NCI-H2081 (cell line): ENCODE results near the gene PITPNC1.
"Not testable (repeated sequence)": the region's sequence is repeated elsewhere in the genome, so short reads cannot be mapped to it uniquely, and the experiment has no call there.

Source experiments
- DNase-seq, 2 experiments: peaks; one replicate each; lab custom pipeline; 2025; lab: John Stamatoyannopoulos, UW

The PITPNC1 gene

DNA sequence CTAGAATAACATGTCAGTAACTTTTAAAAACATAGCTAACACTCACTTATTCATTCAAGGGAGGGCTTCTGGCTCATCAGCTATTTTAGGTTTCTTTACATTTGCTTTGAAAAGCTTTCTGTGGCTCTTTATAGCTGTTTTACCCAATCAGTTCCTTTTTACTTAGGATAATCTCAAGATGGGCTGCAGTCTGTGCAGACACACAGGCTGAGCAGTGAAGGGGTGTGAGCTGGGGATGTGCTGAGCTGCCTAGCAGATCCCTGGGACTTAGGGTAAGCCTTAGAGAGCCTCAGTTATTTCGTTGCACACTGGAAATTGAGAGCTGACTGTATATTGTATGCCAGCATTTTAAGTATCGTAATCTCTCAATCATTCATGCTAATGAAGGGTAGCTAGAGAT, 310.4 kb downstream of the PITPNC1 start:
- no peak for DNase-seq

DNA sequence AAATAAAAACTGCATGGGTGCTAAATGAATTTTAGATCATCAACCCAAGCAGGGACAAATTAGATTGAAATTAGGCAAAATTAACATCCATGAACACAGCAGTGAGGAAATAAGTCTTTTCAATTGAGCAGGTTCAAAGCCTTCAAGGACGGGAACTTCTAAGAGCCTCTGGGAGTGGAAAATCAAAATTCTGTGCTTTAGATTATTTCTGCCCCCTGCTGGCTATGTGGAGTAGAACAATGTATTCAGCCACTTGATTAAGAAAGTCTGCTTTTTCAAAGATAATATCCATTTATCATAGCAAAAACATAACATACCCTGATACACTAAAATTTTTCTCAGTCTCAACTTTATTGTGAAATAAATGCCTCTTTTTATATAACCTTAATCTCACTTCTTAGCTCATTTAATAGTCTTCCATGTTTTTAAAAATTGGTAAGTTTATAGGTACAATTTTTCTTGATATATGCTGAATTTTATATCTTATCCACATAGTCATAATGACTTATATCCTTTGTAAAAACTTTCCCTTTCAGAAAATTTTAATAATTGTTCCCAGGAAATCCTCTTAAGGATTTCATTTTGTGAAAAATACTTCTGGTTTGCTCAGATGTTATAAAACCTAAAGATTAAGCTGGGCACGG, 312.6 kb downstream of the PITPNC1 start:
- peak; percentile 80 to 81 for DNase-seq

DNA sequence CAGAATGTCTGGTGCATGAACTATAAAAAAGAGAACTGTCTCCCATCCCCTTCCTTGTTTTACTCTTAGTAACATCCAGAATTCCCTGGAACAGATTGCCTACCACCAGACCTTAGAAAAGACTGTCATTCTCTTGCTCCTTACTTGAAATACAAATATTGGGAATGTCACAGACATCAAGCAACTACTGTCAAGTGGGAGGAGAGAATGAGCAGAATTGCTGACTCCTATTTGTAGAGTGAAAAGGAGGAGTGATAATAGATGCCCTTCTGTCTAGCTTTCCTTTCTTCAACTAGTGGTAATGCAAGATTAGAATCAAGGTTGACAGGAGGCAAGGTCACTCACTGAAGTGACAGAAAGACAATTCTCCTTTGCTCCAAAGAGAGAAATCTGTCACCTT, 316.7 kb downstream of the PITPNC1 start:
- no peak for DNase-seq

DNA sequence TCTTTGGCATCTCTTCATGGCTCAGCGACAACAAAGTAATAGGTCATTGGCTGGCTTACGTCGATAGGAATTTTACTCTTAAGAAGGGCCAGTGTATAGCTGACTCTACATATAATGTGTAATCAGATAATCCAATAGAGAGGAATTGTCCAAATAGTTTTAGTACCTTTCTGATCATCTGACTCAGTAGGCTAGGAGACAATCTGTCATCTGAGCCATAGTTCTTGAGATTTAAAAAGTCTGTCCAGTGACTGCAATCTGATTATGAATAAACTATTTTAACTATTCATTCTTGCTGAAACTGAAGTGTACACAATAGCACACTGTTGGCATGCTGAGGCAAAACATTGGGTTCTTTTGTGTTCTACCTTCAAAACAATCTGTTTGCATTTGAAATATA, 319.3 kb downstream of the PITPNC1 start:
- DNase-seq = no peak

DNA sequence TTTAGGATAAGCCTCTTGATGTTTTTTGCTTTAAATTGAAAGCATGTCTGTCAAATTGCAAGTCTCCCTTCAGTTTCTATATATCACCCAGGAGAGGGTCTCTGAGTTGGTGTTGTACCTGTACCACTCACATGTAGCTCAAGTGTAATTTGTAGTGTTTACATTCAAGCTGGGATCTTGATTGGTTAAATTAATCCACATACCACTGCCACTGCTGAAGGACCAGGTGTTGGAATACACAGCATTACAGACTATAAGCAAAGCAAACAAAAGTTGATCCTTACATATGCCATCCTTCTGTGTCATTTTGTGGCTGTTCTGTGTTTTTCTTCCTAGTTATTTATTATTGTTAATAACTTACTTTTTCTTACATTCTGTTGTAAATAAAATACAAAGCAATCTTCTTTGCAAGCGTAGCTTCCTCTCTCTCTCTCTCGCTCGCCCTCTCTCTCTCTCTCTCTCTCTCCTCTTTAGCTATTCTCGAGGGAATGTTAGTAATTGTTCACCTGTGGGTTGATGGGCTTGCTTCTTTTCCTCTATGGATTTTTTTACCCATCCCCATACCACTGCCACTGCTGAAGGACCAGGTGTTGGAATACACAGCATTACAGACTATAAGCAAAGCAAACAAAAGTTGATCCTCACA, 319.9 kb downstream of the PITPNC1 start:
- peak in 1 of 2 experiments; percentile 31 for DNase-seq

DNA sequence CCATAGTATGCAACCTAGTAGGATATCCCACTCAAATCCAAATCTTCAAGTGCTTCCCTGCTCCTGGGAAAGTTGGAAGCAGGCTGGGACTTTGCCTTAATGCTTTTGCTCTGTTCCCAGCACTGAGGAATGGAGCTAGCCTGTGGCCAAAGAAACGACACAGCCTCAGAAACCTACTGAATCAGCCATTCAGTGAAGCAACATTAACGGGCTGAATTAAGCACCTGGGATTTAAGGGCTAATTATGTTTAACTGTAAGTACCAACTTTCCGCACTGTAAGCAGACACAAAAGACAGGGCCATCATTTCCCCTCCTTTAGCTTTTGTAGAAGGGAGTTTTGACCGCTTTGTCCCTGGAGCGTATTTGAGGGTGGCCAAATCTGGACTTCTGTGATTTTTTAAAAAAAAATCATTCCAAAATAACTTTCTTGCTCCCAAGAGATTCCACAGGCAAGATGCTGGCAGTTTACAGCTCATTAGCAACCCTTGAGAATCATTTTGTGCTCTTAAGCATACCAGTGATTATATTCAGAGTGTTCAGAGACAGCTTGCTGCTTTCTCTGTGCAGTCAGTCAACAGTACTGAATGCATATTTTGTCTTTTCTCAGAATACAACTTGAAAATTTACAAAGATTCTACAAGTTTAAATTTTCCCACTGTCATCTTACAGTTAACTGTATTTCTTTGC, 323.1 kb downstream of the PITPNC1 start:
- DNase-seq = peak in 1 of 2 experiments; percentile 67

DNA sequence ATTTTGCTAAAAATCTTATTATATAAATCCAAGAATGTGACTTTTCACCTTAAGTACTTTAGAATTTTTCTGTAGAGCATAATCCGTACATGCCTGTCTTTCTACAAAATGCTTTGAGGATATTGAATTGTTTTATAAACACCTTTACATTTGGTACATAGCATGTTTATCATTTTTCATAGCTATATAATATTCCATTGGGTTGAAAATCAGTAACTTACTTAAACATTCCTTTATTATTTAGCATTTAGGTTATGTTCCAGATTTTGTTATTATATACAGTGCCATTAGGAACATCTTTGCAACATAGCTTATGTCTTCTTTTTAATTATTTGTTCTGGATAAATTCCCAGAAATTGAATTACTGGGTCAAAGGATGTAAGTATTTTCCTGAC, 323.6 kb downstream of the PITPNC1 start:
- no peak for DNase-seq

DNA sequence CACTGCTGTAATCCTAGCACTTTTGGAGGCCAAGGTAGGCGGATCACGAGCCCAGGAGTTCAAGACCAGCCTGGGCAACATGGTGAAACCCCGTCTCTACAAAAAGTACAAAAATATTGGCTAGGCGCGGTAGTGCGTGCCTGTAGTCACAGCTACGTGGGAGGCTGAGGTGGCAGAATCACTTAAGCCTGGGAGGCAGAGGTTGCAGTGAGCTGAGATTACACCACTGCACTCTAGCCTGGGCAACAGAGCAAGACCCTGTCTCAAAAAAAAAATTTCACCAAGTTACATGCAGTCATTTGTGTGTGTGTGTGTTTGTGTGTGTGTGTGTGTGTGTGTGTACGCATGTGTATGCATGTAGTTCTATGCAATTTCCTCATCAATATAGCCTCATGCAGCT, 325.8 kb downstream of the PITPNC1 start:
- not testable (repeated sequence) for DNase-seq

DNA sequence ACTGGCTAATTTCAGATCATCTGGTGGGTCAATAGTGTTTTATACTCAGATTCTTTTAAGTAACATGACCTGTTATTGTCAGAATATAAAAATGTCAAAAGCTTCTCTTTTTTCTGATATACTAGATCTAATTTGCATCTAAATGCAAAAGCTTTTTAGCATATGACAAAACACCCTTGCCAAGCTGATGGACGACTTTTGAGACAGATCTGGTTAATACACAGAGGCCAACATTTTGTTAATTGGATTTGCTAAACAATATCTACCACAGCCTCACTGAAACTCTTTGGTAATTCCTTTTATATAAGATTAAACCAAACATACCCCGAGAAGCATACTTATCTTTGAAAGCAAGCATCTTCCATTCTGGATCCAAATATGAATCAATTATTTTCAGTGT, 330.4 kb downstream of the PITPNC1 start:
- DNase-seq = peak in 1 of 2 experiments; percentile 37

DNA sequence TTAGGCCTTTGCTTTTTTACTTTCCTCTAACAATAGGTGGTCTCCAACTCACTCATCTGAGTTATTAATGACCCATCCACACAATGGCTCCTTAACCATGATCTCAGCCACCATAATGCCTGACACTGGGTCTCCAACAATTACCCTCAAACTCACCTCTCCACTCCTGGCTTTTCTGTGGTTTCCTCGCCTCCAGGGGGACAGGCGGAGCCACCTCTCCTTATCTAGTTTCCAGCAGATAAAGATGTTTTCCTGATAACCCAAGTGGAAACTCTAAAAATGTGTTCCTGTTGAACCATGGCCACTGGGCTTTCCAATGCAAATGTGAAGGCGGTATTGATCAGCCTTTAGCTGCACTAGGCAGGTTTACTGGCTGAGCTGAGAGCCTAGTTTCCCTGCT, 331.3 kb downstream of the PITPNC1 start:
- DNase-seq = no peak

DNA sequence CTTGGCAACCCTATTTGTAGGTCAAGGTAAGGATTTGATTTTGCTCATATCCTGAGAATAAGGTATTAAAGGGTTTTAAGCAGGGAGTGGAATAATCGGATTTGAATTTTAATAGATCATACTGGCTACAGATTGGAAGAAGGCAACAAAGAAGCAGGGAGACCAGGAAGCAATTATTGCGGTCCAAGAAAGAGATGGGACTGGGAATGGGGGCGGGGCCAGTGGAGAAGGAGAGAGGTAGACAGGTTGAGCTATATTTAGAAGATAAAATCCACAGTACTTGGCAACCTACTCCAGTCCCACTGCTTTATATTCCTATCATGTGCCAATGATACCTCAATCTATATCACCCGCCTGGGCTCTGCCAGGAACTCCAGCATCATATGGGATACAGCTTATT, 334.8 kb downstream of the PITPNC1 start:
- no peak for DNase-seq

DNA sequence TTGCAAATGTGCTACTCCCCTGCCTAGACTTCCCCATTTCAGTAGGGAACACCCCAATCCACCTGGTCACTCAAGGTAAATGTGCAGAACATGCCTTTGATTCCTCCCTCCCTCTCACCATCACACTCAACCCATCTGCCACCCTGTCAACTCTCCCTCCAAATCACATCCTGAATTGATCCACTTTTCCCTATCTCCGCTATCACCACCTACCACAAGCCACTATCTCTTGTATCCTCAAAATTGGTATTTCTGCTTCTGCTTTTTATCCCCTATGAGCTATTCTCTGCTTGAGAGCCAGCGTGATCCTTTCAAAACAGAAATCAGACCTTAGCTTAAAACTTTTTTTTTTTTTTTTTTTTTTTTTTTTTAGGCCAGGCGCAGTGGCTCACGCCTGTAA, 335.3 kb downstream of the PITPNC1 start:
- no peak for DNase-seq

DNA sequence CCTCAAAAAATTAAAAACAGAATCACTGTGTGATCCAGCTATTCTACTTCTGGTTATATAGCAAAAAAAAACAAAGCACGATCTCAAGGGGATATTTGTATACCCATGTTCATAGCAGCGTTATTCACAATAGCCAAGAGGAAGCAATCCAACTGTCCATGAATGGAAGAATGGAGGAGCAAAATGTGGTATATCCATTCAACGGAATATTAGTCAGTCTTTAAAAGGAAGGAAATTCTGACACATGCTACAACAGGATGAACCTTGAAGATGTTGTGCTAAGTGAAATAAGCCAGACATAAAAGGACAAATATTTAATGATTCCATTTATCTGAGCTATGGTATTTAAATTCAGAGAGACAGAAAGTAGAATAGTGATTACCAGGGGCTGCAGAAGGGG, 336.1 kb downstream of the PITPNC1 start:
- DNase-seq = no peak

DNA sequence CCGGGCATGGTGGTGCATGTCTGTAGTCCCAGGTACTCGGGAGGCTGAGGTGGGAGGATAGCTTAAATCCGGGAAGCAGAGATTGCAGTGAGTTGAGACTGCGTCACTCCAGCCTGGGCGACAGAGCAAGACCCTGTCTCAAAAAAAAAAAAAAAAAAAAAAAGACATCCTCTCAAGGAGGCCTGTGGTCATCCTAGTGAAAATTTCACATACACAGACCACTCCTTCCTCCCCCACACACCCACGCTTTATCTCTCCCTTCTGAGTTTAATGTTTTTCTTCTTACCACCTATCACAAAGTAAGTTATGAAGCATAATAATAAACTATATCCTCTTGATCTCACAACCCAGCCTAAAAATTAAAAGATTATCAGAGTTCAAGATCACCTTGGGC, 339.3 kb downstream of the PITPNC1 start:
- no peak for DNase-seq

DNA sequence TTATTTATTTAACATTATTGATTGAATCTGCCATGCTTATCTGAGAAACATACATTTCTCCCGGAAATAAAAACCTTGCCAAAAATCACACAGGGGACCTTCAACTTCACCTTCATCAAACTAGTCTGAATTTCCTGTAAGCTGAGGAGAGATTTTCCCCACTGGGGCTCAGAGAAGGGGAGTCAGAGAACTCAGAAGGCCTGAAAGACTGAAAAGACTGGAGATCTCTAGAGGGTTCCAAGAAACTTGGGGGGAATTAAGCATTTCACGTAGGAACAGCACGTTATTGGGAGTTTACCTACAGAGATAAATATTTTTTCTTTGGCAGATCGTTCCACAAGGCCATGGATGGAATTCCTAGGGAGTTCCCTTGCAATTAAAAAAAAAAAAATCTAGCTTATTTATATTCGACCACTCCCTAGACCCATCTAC, 340.1 kb downstream of the PITPNC1 start:
- peak in 1 of 2 experiments; percentile 24 for DNase-seq

DNA sequence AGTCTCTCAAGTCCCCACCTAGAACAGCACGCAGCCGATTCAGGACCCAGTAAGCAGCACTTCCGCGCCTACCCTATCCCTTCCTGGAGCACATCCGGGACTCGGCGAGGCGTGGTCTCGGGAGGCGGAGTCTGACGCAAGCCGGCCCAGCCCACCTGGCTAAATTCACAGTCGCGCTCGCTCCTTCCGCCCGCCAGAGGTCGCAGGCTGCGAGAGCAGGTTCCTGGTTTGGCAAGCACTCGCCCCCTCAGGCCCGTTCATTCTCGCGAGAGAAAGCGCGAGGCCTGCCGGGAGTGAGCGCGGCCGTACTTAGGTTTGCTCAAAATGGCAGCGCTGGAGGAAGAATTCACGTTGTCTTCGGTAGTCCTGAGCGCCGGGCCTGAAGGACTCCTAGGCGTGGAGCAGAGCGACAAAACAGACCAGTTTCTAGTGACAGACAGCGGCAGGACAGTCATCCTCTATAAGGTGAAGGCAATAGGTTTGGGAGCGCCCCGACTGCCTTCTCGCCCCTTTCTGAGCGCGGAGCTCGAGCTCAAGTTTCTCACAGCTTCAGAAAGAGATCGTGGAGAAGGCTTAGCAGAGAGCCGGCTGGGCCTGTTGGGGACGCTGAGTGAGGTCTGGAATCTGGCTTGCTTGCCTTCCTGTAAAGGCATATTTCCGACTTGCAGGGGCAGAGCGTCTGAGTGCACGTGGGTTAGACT, 340.7 kb downstream of the PITPNC1 start, which contains the start of gene NOL11:
NOL11 (plus strand) TSS at position 313 of the 701 bp plus-strand sequence; CDS start at position 325, 12 bp downstream.
- peak; percentile 99 for DNase-seq

DNA sequence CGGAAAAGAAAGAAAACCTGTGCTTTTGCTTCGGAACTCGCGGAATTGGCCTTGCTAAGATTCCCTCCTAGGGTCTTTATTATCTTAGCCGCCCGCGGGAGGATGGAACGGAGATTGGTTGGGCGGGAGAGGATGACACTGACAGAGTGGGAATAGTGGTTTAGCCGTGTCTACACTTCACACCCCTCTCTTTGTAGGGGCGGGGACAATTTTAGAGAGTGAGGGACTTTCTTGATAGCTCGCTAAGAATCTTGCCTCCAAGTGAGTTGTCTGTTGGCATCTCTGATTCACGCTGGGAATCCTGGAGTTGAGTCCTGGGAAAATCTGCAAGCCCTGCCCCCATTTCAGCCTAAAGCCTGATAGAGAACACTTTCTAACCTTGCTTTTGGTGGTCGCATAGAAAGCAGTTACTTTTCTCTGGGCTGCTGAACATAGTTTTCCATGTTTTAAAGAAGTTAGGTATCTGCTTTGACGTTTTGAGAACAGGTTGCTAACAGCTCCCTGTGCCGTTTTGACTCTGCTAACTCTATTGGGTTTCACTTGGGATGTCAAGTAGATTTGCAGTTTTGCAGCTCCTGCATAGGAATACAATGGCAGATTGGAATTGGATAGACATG, 341.4 kb downstream of the PITPNC1 start:
- peak; percentile 10 to 49 for DNase-seq

DNA sequence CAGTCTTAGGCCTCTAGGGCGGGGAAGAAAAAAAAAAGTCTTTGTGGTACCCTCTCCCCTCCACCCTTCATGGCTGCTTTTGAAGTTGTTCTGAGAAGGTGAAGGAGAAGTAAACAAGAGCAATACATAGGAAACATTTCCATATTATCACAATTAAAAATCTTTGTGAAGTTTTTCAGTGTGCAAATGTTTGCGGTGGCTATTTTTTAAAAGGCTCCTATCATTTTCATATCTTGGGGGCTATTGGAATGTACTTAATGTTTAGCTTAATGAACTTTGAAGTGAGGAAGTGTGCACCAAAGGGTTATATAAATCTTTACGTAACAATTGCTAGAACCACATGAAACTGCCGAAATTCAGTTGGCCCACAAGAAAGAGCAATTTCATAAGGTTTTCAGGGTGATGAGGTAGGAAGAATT, 348.3 kb downstream of the PITPNC1 start:
- DNase-seq = no peak

DNA sequence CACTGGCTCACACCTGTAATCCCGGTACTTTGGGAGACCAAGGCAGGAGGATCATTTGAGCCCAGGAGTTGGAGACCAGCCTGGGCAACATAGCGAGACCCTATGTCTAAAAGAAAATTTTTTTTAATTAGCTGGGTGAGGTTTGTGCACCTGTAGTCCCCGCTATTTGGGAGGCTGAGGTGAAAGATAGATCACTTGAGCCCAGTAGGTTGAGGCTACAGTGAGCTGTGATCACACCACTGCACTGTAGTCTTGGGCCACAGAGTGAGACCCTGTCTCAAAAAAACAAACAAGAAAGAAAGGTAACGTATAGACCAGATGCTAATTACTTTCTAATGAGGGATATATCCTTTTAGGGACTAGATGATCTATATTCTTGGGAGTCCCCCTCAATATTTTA, 348.7 kb downstream of the PITPNC1 start:
- no peak for DNase-seq

DNA sequence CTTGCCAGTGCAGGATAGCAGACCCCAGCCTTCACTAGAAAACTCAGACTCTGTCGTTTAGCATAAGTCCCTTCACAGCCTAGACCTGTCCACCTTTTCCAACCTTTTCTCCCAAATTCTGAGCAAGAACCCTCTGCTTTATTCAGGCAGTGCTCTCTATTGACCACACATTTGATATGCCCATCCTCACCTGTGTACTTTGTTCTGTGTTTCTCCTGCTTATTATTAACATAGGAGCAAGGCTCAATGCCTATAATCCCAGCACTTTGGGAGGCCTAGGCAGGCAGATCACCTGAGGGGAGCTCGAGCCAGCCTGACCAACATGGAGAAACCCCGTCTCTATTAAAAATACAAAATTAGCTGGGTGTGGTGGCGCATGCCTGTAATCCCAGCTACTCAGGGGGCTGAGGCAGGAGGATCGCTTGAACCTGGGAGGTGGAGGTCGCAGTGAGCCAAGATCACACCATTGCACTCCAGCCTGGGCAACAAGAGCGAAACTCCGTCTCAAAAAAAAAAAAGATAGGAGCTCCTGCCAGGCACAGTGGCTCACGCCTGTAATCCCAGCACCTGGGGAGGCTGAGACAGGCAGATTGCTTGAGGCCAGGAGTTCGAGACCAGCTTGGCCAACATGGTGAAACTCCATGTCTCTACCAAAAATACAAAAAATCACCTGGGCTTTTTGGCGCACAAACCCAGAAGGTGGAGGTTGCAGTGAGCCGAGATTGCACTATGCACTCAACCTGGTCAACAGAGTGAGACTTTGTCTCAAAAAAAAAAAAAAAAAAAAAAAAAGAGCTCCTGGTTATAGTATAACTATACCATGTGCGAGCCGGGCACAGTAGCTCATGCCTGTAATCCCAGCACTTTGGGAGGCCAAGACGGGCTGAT, 350.3 kb downstream of the PITPNC1 start:
- not testable (repeated sequence) for DNase-seq

DNA sequence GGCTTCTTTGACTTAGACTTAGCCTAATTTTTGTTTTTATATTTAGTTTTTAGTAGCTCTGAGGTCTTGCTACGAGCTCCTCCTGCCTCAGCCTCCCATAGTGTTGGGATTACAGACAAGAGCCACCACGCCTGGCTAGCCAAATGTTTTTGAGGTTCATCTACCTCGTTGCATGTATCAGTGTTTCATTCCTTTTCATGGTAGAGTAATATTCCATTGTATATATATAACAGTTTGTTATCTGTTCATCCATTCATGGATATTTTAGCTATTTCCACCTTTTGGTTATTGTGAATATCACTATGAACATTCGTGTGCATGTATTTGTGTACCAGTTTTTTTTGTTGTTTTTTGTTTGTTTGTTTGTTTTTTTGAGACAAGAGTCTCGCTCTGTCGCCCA, 352.8 kb downstream of the PITPNC1 start:
- DNase-seq = no peak
